Activated effector memory CD4-positive, alpha-beta T cell treated with Interleukin-2 at 50 U/mL for 16 hours (primary cell): Measurements from ENCODE around the gene MARS1.

ENCODE experiments used
- DNase-seq: peaks from one replicate; pipeline ENCODE4 v3.0.0-alpha.2; 2020

The MARS1 gene

GRCh38 chr12:57534250-57534649 lies 46.4 kb downstream of the MARS1 start:
- DNase-seq, result no peak

- DNase-seq, result no peak
These were observed 47.2 kb downstream of the MARS1 start for GRCh38 chr12:57534991-57535543.

- no peak for DNase-seq
These were observed 48.1 kb downstream of the MARS1 start for GRCh38 chr12:57535764-57536596.

GRCh38 chr12:57536597-57536942 lies 48.7 kb downstream of the MARS1 start:
- DNase-seq, result no peak

- DNase-seq, result no peak
These were observed 51.4 kb downstream of the MARS1 start for GRCh38 chr12:57539134-57539768.

GRCh38 chr12:57541001-57541400 lies 53.1 kb downstream of the MARS1 start:
- DNase-seq, result no peak

GRCh38 chr12:57541717-57542116 lies 53.8 kb downstream of the MARS1 start:
- no peak for DNase-seq

GRCh38 chr12:57543581-57543980 lies 55.7 kb downstream of the MARS1 start:
- no peak for DNase-seq

- no peak for DNase-seq
These were observed 58.1 kb downstream of the MARS1 start for GRCh38 chr12:57545809-57546437.

GRCh38 chr12:57546438-57547287 lies 58.8 kb downstream of the MARS1 start, which contains the start of gene DCTN2:
Gene DCTN2, minus strand, starts transcription at chr12:57547192. Its CDS starts 129 bp downstream, at chr12:57547063.
- DNase-seq, result peak; percentile 89

GRCh38 chr12:57547288-57548012 lies 59.6 kb downstream of the MARS1 start:
- no peak for DNase-seq

- no peak for DNase-seq
These were observed 60.1 kb downstream of the MARS1 start for GRCh38 chr12:57548013-57548315.

- DNase-seq, result no peak
These were observed 60.6 kb downstream of the MARS1 start for GRCh38 chr12:57548488-57548887.

GRCh38 chr12:57549203-57549908 lies 61.5 kb downstream of the MARS1 start:
- no peak for DNase-seq

- DNase-seq, result peak; percentile 40
These were observed 62.2 kb downstream of the MARS1 start, which contains the start of gene KIF5A for GRCh38 chr12:57549909-57550640. Gene KIF5A, plus strand, starts transcription at chr12:57550044. Its CDS starts 228 bp downstream, at chr12:57550272.

GRCh38 chr12:57550641-57551549 lies 63.0 kb downstream of the MARS1 start:
- DNase-seq, result no peak

- no peak for DNase-seq
These were observed 63.9 kb downstream of the MARS1 start for GRCh38 chr12:57551637-57552305.

- no peak for DNase-seq
These were observed 64.4 kb downstream of the MARS1 start for GRCh38 chr12:57552306-57552651.

- DNase-seq, result no peak
These were observed 65.0 kb downstream of the MARS1 start for GRCh38 chr12:57552835-57553313.
